A673 (cell line): Measurements from ENCODE around the gene CC2D1A.
"Not testable (repeated sequence)": the region's sequence is repeated elsewhere in the genome, so short reads cannot be mapped to it uniquely, and the experiment has no call there.

Source experiments
- EZH2 ChIP-seq: fragments of 200-600 bp; sonication (generic); IDR thresholded peaks from 2 replicates; pipeline ENCODE4 v1.6.1; 2017; ENCODE audit warnings: borderline replicate concordance, low read depth, mild to moderate bottlenecking, mixed read lengths, antibody characterized with exemption, low read length; ENCODE audit not compliant: poor library complexity, severe bottlenecking
- TF ChIP-seq, protein P1 (sequence below): fragments of 300-800, 200-600 bp; sonication (generic); conservative IDR thresholded peaks from 2 replicates; pipeline ENCODE4 v1.5.1; 2017; ENCODE audit warnings: low read depth, mild to moderate bottlenecking, antibody characterized with exemption, low read length, moderate library complexity, mixed read lengths

DNA sequence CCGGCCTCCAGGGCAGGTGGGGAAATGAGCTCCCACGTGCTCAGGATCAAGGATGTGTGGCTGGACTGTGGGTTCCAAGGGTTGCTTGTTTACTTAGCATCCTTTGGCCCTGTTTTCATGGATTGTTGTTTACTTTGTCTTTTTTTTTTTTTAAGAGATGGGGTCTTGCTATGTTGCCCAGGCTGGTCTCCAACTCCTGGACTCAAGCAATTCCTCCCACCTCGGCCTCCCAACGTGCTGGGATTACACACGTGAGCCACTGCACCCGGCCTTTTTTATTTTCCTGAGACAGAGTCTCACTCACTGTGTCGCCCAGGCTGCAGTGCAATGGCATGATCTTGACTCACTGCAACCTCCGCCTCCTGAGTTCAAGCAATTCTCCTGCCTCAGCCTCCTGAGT, 61.2 kb downstream of the CC2D1A start:
- TF ChIP-seq, protein P1, sequence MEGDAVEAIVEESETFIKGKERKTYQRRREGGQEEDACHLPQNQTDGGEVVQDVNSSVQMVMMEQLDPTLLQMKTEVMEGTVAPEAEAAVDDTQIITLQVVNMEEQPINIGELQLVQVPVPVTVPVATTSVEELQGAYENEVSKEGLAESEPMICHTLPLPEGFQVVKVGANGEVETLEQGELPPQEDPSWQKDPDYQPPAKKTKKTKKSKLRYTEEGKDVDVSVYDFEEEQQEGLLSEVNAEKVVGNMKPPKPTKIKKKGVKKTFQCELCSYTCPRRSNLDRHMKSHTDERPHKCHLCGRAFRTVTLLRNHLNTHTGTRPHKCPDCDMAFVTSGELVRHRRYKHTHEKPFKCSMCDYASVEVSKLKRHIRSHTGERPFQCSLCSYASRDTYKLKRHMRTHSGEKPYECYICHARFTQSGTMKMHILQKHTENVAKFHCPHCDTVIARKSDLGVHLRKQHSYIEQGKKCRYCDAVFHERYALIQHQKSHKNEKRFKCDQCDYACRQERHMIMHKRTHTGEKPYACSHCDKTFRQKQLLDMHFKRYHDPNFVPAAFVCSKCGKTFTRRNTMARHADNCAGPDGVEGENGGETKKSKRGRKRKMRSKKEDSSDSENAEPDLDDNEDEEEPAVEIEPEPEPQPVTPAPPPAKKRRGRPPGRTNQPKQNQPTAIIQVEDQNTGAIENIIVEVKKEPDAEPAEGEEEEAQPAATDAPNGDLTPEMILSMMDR = not testable (repeated sequence)
- not testable (repeated sequence) for TF ChIP-seq EZH2
